SHP77 treated with DMSO at 0.1 percent for 48 hours (cell line): ENCODE data around the gene NECAB2.

Experiments used
- DNase-seq: peaks from one replicate; lab custom pipeline; 2025; lab: John Stamatoyannopoulos, UW

Gene NECAB2

GRCh38 chr16:83952940-83953795 is 14.9 kb upstream of the NECAB2 start, which contains the start of gene OSGIN1:
Gene OSGIN1, plus strand, starts transcription at chr16:83953240. Its CDS starts 4,432 bp downstream, at chr16:83957672.
- peak; percentile 84 for DNase-seq

GRCh38 chr16:83953796-83954576 is 14.1 kb upstream of the NECAB2 start:
- peak; percentile 15 for DNase-seq

- no peak for DNase-seq
Observed at GRCh38 chr16:83954577-83955016, 13.4 kb upstream of the NECAB2 start.

GRCh38 chr16:83955218-83956130 is 12.6 kb upstream of the NECAB2 start:
- no peak for DNase-seq

- DNase-seq = no peak
Observed at GRCh38 chr16:83956336-83957289, 11.4 kb upstream of the NECAB2 start.

- DNase-seq = no peak
Observed at GRCh38 chr16:83957296-83957855, 10.7 kb upstream of the NECAB2 start.

- DNase-seq = no peak
Observed at GRCh38 chr16:83958137-83958845, 9.8 kb upstream of the NECAB2 start.

- DNase-seq = no peak
Observed at GRCh38 chr16:83958846-83959565, 9.0 kb upstream of the NECAB2 start.

GRCh38 chr16:83959656-83960434 is 8.2 kb upstream of the NECAB2 start:
- DNase-seq = no peak

- DNase-seq = no peak
Observed at GRCh38 chr16:83960521-83961249, 7.4 kb upstream of the NECAB2 start.

- no peak for DNase-seq
Observed at GRCh38 chr16:83961591-83961990, 6.5 kb upstream of the NECAB2 start.

GRCh38 chr16:83963277-83964119 is 4.5 kb upstream of the NECAB2 start:
- no peak for DNase-seq

GRCh38 chr16:83964684-83965443 is 3.2 kb upstream of the NECAB2 start:
- no peak for DNase-seq

GRCh38 chr16:83965444-83966152 is 2.4 kb upstream of the NECAB2 start:
- DNase-seq = no peak

- DNase-seq = no peak
Observed at GRCh38 chr16:83966153-83966696, 1.8 kb upstream of the NECAB2 start.
